Uterus (tissue), 4 donors: ENCODE results near the gene OR2T1. TPM values are rescaled to one million over a fixed set of nuclear protein-coding genes. Genes with fewer than 3 reads are reported as not detected.

Source experiments
- DNase-seq, 2 donors: peaks; one replicate each; pipeline ENCODE4 v3.0.0-alpha.2; 2019 to 2020
- H3K27ac ChIP-seq, 2 donors: fragments of 200-600 bp; sonication (generic); 1 replicate in 1 of 2; 2 replicates in 1 of 2; pipeline ENCODE4 v1.5.1; 2016 to 2018
- H3K27me3 ChIP-seq, 2 donors: fragments of 200-600 bp; sonication (generic); one replicate each; pipeline ENCODE4 v1.5.1; 2018 to 2019; ENCODE audit warnings: control low read depth in 1 of 2
- H3K36me3 ChIP-seq, 2 donors: fragments of 200-600 bp; sonication (generic); one replicate each; pipeline ENCODE4 v1.5.1; 2019; ENCODE audit warnings: control low read depth in 1 of 2
- H3K4me1 ChIP-seq, 2 donors: fragments of 200-600 bp; sonication (generic); one replicate each; pipeline ENCODE4 v1.5.1; 2018 to 2019; ENCODE audit warnings: control low read depth in 1 of 2
- H3K4me3 ChIP-seq, 2 donors: fragments of 200-600 bp; sonication (generic); 1 replicate in 1 of 2; 2 replicates in 1 of 2; pipeline ENCODE4 v1.5.1; 2018 to 2019; ENCODE audit warnings: mild to moderate bottlenecking in 1 of 2
- H3K9me3 ChIP-seq, 2 donors: fragments of 200-600 bp; sonication (generic); one replicate each; pipeline ENCODE4 v1.5.1; 2019; ENCODE audit warnings: control low read depth in 1 of 2
- POLR2A ChIP-seq, 2 donors: fragments of 450-650 bp; IDR thresholded peaks; one replicate each; pipeline ENCODE4 v1.6.1; 2016; ENCODE audit warnings: antibody characterized with exemption in 2 of 2, mild to moderate bottlenecking in 1 of 2, moderate library complexity in 1 of 2
- intact Hi-C: fragments of 100-400 bp; cut with DNase I; formaldehyde crosslinking; loops from one replicate; pipeline ENCODE4 v1.15.1; 2023; ENCODE audit warnings: low total_unique reads
- total RNA-seq, 4 donors: library from RNA; depleted of rRNA in 3 of 4; stranded (reverse); fragments of >200 nt in 3 of 4; gene quantifications; one replicate each; pipeline versions ENCODE4 v1.1.0 to v1.2.4, GENCODE V29; 2014 to 2023
- TF ChIP-seq, protein P1 (sequence below), 4 experiments: fragments of 200-600 bp in 2 of 4; fragments of 450-650 bp in 2 of 4; sonication (generic) in 2 of 4; IDR thresholded peaks; one replicate each; pipeline ENCODE4 v1.5.1; 2016 to 2019; ENCODE audit warnings: antibody characterized with exemption in 4 of 4, mild to moderate bottlenecking in 2 of 4, moderate library complexity in 1 of 4
- donor health status: DM: yes; HTN: yes; CAD: no.

OR2T1 gene
- total RNA-seq, 4 donors from 2014 or later: not detected

DNA sequence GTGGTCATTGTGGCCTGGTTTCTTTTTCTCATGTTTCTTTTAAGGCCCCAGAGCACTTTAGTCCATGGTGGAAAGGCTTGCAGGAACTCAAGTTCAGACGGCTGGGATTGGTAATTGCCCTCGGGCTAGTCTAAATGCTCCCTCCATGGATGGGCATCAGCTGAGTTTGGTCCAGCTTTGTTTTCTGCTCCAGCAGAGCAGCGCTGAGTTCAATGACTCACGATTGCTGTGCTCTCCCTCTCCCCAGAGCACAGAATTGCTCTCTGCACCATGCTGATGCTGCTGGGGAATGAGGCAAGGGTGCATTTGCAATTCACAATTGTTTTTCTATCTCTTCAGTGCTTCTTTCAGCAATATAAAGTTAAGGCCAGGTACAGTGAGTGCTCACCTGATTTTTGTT lies 29.1 kb upstream of the OR2T1 start:
- intact Hi-C loops: no loop called here
- H3K4me1 ChIP-seq: no peaks in the 10 kb centered on the region
- DNase-seq: no peak
- TF ChIP-seq POLR2A (IDR thresholded peaks at IDR 0.05): no peak
- TF ChIP-seq, protein P1, sequence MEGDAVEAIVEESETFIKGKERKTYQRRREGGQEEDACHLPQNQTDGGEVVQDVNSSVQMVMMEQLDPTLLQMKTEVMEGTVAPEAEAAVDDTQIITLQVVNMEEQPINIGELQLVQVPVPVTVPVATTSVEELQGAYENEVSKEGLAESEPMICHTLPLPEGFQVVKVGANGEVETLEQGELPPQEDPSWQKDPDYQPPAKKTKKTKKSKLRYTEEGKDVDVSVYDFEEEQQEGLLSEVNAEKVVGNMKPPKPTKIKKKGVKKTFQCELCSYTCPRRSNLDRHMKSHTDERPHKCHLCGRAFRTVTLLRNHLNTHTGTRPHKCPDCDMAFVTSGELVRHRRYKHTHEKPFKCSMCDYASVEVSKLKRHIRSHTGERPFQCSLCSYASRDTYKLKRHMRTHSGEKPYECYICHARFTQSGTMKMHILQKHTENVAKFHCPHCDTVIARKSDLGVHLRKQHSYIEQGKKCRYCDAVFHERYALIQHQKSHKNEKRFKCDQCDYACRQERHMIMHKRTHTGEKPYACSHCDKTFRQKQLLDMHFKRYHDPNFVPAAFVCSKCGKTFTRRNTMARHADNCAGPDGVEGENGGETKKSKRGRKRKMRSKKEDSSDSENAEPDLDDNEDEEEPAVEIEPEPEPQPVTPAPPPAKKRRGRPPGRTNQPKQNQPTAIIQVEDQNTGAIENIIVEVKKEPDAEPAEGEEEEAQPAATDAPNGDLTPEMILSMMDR (IDR thresholded peaks at IDR 0.05): no peak
- no peaks in the 10 kb centered on the region for H3K27me3 ChIP-seq
- no peaks in the 10 kb centered on the region for H3K9me3 ChIP-seq
- no peak overlapping the region for H3K4me3 ChIP-seq
- H3K27ac ChIP-seq: no peak overlapping the region
- H3K36me3 ChIP-seq: no peaks in the 10 kb centered on the region

DNA sequence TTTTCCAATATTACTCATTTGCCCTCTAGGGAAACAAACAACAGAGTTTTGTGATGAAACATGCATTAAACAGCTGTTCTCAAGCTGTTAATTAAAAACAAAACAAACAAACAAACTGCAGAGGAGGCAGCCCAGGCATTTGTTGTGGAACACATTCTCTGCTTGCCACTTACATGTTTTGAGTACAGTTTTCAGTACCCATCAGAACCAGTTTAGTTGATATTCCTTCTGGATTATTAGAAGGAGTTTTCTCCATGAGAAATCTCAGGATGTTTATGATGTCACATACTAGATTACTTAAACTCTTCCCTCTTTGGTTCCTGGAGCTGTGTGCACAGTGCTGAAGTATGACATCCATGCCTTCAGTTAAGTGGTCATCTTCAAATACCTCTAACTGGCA lies 27.4 kb upstream of the OR2T1 start, which contains the start of gene OR2T6:
Gene OR2T6, plus strand, starts transcription at position 301 of the 400 bp plus-strand sequence. CDS start 11,863 bp downstream, outside the sequence.
- DNase-seq: no peak
- Histone ChIP-seq H3K27ac (no peak within 1 kb of the TSS), H3K4me3 (no peak within 1 kb of the TSS), H3K27me3 (no peaks in the 10 kb centered on the region), H3K36me3 (no peaks in the 10 kb centered on the region), H3K4me1 (no peaks in the 10 kb centered on the region), H3K9me3 (no peaks in the 10 kb centered on the region)
- intact Hi-C loops: no loop called here
- TF ChIP-seq, protein P1 (IDR thresholded peaks at IDR 0.05): no peak
- TF ChIP-seq POLR2A (IDR thresholded peaks at IDR 0.05): no peak

DNA sequence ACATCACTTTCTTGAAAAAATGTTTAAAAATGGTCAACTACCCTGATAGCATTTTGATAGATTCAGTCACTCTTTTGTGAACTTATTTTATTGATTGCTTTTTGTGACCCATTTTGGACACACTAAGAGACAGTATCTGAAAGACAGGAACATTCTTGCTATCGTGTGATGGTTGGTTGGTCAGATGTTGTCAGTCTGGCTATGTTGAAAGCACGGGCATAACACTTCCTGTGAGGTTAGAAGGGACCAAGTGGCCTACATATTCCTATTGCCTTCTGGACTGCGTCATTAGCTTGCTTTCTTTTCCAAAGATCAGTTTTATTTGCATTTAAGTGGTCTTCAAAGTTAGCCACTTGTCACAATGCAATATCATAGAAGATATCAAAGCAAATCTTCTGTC lies 25.9 kb upstream of the OR2T1 start:
- Histone ChIP-seq H3K9me3 (no peaks in the 10 kb centered on the region), H3K27me3 (no peaks in the 10 kb centered on the region), H3K36me3 (no peaks in the 10 kb centered on the region), H3K27ac (no peak overlapping the region), H3K4me1 (no peaks in the 10 kb centered on the region), H3K4me3 (no peak overlapping the region)
- TF ChIP-seq POLR2A (IDR thresholded peaks at IDR 0.05): no peak
- TF ChIP-seq, protein P1 (IDR thresholded peaks at IDR 0.05): no peak
- no peak for DNase-seq
- intact Hi-C loops: no loop called here

DNA sequence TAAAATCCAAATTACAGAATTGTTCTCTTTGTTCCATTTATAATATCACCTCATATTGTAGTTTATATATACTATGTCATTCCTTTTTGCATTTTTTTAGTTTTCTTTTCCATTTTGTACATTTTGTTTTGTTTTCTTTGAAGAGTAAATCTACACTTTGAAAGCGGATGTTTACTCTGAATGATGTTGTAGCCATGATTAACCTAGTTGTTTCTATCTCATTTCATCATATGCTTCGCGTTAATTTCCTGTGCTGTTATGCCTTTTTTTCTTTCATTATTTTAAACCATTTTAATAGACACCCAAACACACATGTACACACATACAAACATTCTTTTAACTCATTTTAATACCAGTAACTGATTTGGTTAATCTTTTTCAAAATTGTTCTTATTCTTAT lies 22.0 kb upstream of the OR2T1 start:
- Histone ChIP-seq H3K27me3 (no peaks in the 10 kb centered on the region), H3K36me3 (no peaks in the 10 kb centered on the region), H3K27ac (no peak overlapping the region), H3K9me3 (no peaks in the 10 kb centered on the region), H3K4me3 (no peak overlapping the region), H3K4me1 (no peaks in the 10 kb centered on the region)
- no peak for TF ChIP-seq POLR2A (IDR thresholded peaks at IDR 0.05)
- TF ChIP-seq, protein P1 (IDR thresholded peaks at IDR 0.05): no peak
- intact Hi-C loops: no loop called here
- DNase-seq: no peak

DNA sequence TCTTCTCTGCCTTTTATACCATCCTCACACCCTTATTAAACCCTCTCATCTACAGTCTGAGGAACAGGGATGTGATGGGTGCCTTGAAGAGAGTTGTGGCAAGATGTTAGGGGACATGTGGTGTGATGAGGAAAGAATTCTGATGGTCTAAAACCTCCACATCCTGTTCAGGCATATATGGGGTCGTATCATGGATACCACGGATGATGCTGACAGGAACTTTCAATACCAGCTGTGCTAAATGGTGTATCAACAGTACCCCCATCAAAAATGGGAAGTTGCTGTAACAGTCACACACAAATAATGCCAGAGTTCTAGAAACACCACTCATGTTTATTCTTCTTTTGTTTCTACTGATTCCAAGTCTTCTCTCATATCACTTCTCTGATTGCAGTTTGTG lies 14.4 kb upstream of the OR2T1 start:
- Histone ChIP-seq H3K4me3 (no peak overlapping the region), H3K27me3 (no peaks in the 10 kb centered on the region), H3K27ac (no peak overlapping the region), H3K4me1 (no peaks in the 10 kb centered on the region), H3K9me3 (no peaks in the 10 kb centered on the region), H3K36me3 (no peaks in the 10 kb centered on the region)
- DNase-seq: no peak
- intact Hi-C loops: no loop called here
- no peak for TF ChIP-seq POLR2A (IDR thresholded peaks at IDR 0.05)
- TF ChIP-seq, protein P1 (IDR thresholded peaks at IDR 0.05): no peak
